Myocyte (in vitro differentiated cells): ENCODE data around the gene TMEM221. TPM values are rescaled to one million over a fixed set of nuclear protein-coding genes. Genes with fewer than 3 reads are reported as not detected.

Source experiments
- total RNA-seq: library from RNA; depleted of rRNA; stranded (reverse); fragments of >200 nt; gene quantifications from 2 replicates; pipeline ENCODE4 v1.2.3, GENCODE V29; 2014

TMEM221 gene
- total RNA-seq, 1 donor from 2014 or later, result 2.6 TPM

Other genes starting within 250 kb of the TMEM221 start
- 23.1 and 23.5 TPM in 2 replicates for gene USE1, start 233.3 kb downstream of the TMEM221 start, total RNA-seq
- 4.3 and 7.0 TPM in 2 replicates for gene OCEL1, start 222.4 kb downstream of the TMEM221 start, total RNA-seq
- 103 and 104 TPM in 2 replicates for gene NR2F6, start 202.7 kb downstream of the TMEM221 start, total RNA-seq
- gene USHBP1, start 183.9 kb downstream of the TMEM221 start, total RNA-seq, result not detected in 2 replicates
- gene BABAM1, start 181.2 kb downstream of the TMEM221 start, total RNA-seq, result 89.3 and 122 TPM in 2 replicates
- gene ANKLE1, start 166.8 kb downstream of the TMEM221 start, total RNA-seq, result 0.27 and 0.36 TPM in 2 replicates
- gene ABHD8, start 145.2 kb downstream of the TMEM221 start, total RNA-seq, result 24.0 and 24.8 TPM in 2 replicates
- 55.7 and 87.2 TPM in 2 replicates for gene MRPL34, start 142.8 kb downstream of the TMEM221 start, total RNA-seq
- gene DDA1, start 139.1 kb downstream of the TMEM221 start, total RNA-seq, result 26.2 and 34.5 TPM in 2 replicates
- 8.3 and 8.7 TPM in 2 replicates for gene ANO8, start 113.8 kb downstream of the TMEM221 start, total RNA-seq
- gene GTPBP3, start 111.1 kb downstream of the TMEM221 start, total RNA-seq, result 19.3 and 20.2 TPM in 2 replicates
- 0.43 TPM in 1 of 2 replicates, not detected in the other for gene PLVAP, start 71.3 kb downstream of the TMEM221 start, total RNA-seq
- gene CCDC194, start 54.5 kb downstream of the TMEM221 start, total RNA-seq, result not detected in 2 replicates
- gene BST2, start 43.0 kb downstream of the TMEM221 start, total RNA-seq, result 0.57 and 0.62 TPM in 2 replicates
- gene MVB12A, start 28.6 kb downstream of the TMEM221 start, total RNA-seq, result 53.3 and 71.6 TPM in 2 replicates
- gene NXNL1, start 12.3 kb upstream of the TMEM221 start, total RNA-seq, result not detected in 2 replicates
- gene SLC27A1, start 21.9 kb upstream of the TMEM221 start, total RNA-seq, result 35.8 and 41.3 TPM in 2 replicates
- gene PGLS, start 63.0 kb upstream of the TMEM221 start, total RNA-seq, result 60.5 and 75.0 TPM in 2 replicates
- 83.4 and 92.8 TPM in 2 replicates for gene COLGALT1, start 107.0 kb upstream of the TMEM221 start, total RNA-seq
- gene UNC13A, start 239.7 kb upstream of the TMEM221 start, total RNA-seq, result 0.03 and 0.05 TPM in 2 replicates